ENCODE data around the gene CYTL1. TPM values are rescaled to one million over a fixed set of nuclear protein-coding genes. Genes with fewer than 3 reads are reported as not detected.

CYTL1 gene
- total and polyA plus RNA-seq, 9 of the 15 experiments (the other 6 are each of a cell fraction or from before 2014, with no cell fraction given) = not detected

DNA sequence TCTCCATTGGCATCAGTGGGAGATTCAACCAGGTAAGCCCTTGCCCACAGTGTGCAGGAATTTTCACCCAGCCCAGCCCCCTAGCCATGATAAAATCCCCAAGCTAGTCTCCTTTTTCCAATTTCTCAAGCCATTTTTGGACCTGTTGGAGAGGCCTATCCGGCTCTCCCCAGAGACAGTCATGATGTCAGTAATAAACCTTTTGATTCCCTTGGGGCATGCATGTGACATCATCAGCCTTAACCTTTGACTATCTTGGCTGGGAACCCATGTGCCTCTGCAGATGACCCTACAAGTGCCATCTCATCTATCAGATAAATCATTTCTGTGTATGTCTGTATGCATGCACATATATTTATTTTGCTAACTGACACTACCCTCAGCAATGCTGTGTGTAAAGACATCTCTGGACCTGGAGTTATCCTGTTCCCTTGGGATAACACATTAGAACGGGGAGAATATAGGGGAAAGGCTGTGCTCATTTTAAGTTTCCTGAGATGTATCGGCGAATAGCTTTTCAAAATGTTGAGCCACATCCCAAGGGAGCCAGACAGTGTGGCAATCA is 51.0 kb downstream of the CYTL1 start:
- ATAC-seq = no peak
- no peaks in the 10 kb centered on the region for H3K4me1 ChIP-seq (replicated peaks in 1 of 2; ENCODE audit: control insufficient read depth in 2 of 2, insufficient read depth in 2 of 2, low read length in 2 of 2)
- CTCF ChIA-PET (ENCODE audit: low intra/inter-chr PET ratio) = no interaction called here
- POLR2A ChIA-PET = interaction anchor here (0.9 kb wide), 1 partner anchor 12 kb away, joined by 4 read pairs; no protein-coding TSS in a partner anchor
- H3K27me3 ChIP-seq (ENCODE audit: control insufficient read depth in 2 of 2, insufficient read depth in 2 of 2, low read length in 2 of 2) = 0 out of 5 replicates have a peak, but pooled peaks cover 0 to 8% of the 10 kb centered on the region in 2 experiments
- no TSS peak for BruUV-seq (replicated peaks)
- H3K9ac ChIP-seq (ENCODE audit: insufficient read depth in 1 of 2, low read depth in 2 of 2, low read length in 2 of 2) = no peak overlapping the region
- no peak overlapping the region for H3K4me3 ChIP-seq
- H3K9me3 ChIP-seq (replicated peaks; ENCODE audit: control insufficient read depth, insufficient read depth, low read depth, low read length) = no peaks in the 10 kb centered on the region
- intact Hi-C loops (cut with micrococcal nuclease) (no loop called here), in situ Hi-C loops (cut with MboI) (no loop called here)
- H4K20me1 ChIP-seq (replicated peaks; ENCODE audit: control insufficient read depth, insufficient read depth, low read length) = no peaks in the 10 kb centered on the region
- no peaks in the 10 kb centered on the region for H3K36me3 ChIP-seq (ENCODE audit: control insufficient read depth, insufficient read depth, low read length)
- H3K4me2 ChIP-seq (ENCODE audit: insufficient read depth, low read length) = no peak overlapping the region
- TF ChIP-seq RBM25 (IDR thresholded peaks at IDR 0.05; ENCODE audit: low read depth, low read length, severe bottlenecking) (no peak), ZNF140 (CRISPR knock-in tag; IDR thresholded peaks at IDR 0.05) (no peak), ESRRA (IDR thresholded peaks at IDR 0.05; ENCODE audit: borderline replicate concordance, low read depth) (no peak), ZNF584 (CRISPR knock-in tag; IDR thresholded peaks at IDR 0.05; ENCODE audit: low read depth) (no peak), ZNF668 (CRISPR knock-in tag; IDR thresholded peaks at IDR 0.05) (no peak), TCFL5 (CRISPR knock-in tag; conservative IDR thresholded peaks at IDR 0.05) (no peak), BRD4 (IDR thresholded peaks at IDR 0.05) (no peak)
- DNase-seq (ENCODE audit: extremely low read depth in 1 of 4, low spot score in 3 of 4) = no peak
- no peak overlapping the region for H2AFZ ChIP-seq (ENCODE audit: low read depth, low read length)
- FAIRE-seq = no peak
- no peaks in the 10 kb centered on the region for H3K9me1 ChIP-seq (ENCODE audit: control insufficient read depth, insufficient read depth, low read length)
- no peaks in the 10 kb centered on the region for H3K79me2 ChIP-seq (ENCODE audit: control insufficient read depth, insufficient read depth, low read length)
- H3K27ac ChIP-seq (ENCODE audit: extremely low read depth, low read depth, low read length) = no peak overlapping the region
- 3% methylated on average over 4 of the region's 4 CpGs for WGBS (ENCODE audit: insufficient coverage, low coverage, missing lambda C conversion rate)

Other genes with a start within 250 kb of the CYTL1 start
- gene MSX1, start 159.8 kb downstream of the CYTL1 start, total RNA-seq (2014; rRNA removed) = 4.9 and 6.5 TPM in 2 replicates
- gene MSX1, start 159.8 kb downstream of the CYTL1 start, total RNA-seq (2014; rRNA removed; fragmentation: Illumina TruSeq; extraction: Trizol) = 1.3 and 1.6 TPM in 2 replicates
- gene MSX1, start 159.8 kb downstream of the CYTL1 start, total RNA-seq (2015; rRNA removed; fragmentation: Illumina TruSeq; extraction: Trizol) = 1.6 and 2.3 TPM in 2 replicates
- 6.1 and 6.3 TPM in 2 replicates for gene MSX1, start 159.8 kb downstream of the CYTL1 start, total RNA-seq (2021)
- gene MSX1, start 159.8 kb downstream of the CYTL1 start, polyA plus RNA-seq (2011; rRNA removed) = 2.7 and 4.0 TPM in 2 replicates
- 1.3 and 1.9 TPM in 2 replicates for gene MSX1, start 159.8 kb downstream of the CYTL1 start, polyA plus RNA-seq (2014; fragmentation: Illumina TruSeq; extraction: Trizol)
- gene MSX1, start 159.8 kb downstream of the CYTL1 start, polyA plus RNA-seq (2014; fragmentation: Nextera tagmentation; extraction: Ambion mirVana) = 1 to 10 TPM; 1.4 to 1.8 TPM
- 6.0 and 8.3 TPM in 2 replicates for gene MSX1, start 159.8 kb downstream of the CYTL1 start, polyA plus RNA-seq (2014; rRNA removed)
- gene STK32B, start 32.0 kb upstream of the CYTL1 start, total RNA-seq (2014; rRNA removed) = 0.08 TPM in 1 of 2 replicates, not detected in the other
- gene STK32B, start 32.0 kb upstream of the CYTL1 start, total RNA-seq (2014; rRNA removed; fragmentation: Illumina TruSeq; extraction: Trizol) = 0.11 and 0.16 TPM in 2 replicates
- gene STK32B, start 32.0 kb upstream of the CYTL1 start, total RNA-seq (2015; rRNA removed; fragmentation: Illumina TruSeq; extraction: Trizol) = 0.07 and 0.08 TPM in 2 replicates
- 0.18 and 0.20 TPM in 2 replicates for gene STK32B, start 32.0 kb upstream of the CYTL1 start, total RNA-seq (2021)
- gene STK32B, start 32.0 kb upstream of the CYTL1 start, polyA plus RNA-seq (2011; rRNA removed) = not detected in 2 replicates
- gene STK32B, start 32.0 kb upstream of the CYTL1 start, polyA plus RNA-seq (2014; fragmentation: Illumina TruSeq; extraction: Trizol) = 0.10 and 0.12 TPM in 2 replicates
- under 1 TPM; 0.03 to 0.04 TPM for gene STK32B, start 32.0 kb upstream of the CYTL1 start, polyA plus RNA-seq (2014; fragmentation: Nextera tagmentation; extraction: Ambion mirVana)
- gene STK32B, start 32.0 kb upstream of the CYTL1 start, polyA plus RNA-seq (2014; rRNA removed) = 0.05 and 0.22 TPM in 2 replicates